Measurements from ENCODE around the gene GNPTAB. TPM values are rescaled to one million over a fixed set of nuclear protein-coding genes. Genes with fewer than 3 reads are reported as not detected.

The GNPTAB gene
- total RNA-seq, 1 experiment from 2014 or later = 18.0 TPM

- no peak for DNase-seq (ENCODE audit: low read depth)
These were observed 26.4 kb downstream of the GNPTAB start for GRCh38 chr12:101804409-101804808.

- DNase-seq (ENCODE audit: low read depth) = no peak
These were observed 26.8 kb downstream of the GNPTAB start for GRCh38 chr12:101803978-101804377.

- DNase-seq (ENCODE audit: low read depth) = no peak
These were observed 28.3 kb downstream of the GNPTAB start for GRCh38 chr12:101802486-101802885.

- no peak for DNase-seq (ENCODE audit: low read depth)
These were observed 31.0 kb downstream of the GNPTAB start for GRCh38 chr12:101799774-101800173.

- DNase-seq (ENCODE audit: low read depth) = no peak
These were observed 35.0 kb downstream of the GNPTAB start for GRCh38 chr12:101795786-101796185.

GRCh38 chr12:101795013-101795412 lies 35.7 kb downstream of the GNPTAB start:
- no peak for DNase-seq (ENCODE audit: low read depth)

- peak; percentile 32 for DNase-seq (ENCODE audit: low read depth)
These were observed 36.2 kb downstream of the GNPTAB start for GRCh38 chr12:101794574-101794973.

GRCh38 chr12:101793401-101793800 lies 37.4 kb downstream of the GNPTAB start:
- peak; percentile 84 for DNase-seq (ENCODE audit: low read depth)

- DNase-seq (ENCODE audit: low read depth) = peak; percentile 29
These were observed 38.5 kb downstream of the GNPTAB start for GRCh38 chr12:101792046-101792931.

GRCh38 chr12:101789171-101789570 lies 41.6 kb downstream of the GNPTAB start:
- DNase-seq (ENCODE audit: low read depth) = no peak

GRCh38 chr12:101785671-101786070 lies 45.1 kb downstream of the GNPTAB start:
- DNase-seq (ENCODE audit: low read depth) = no peak

- no peak for DNase-seq (ENCODE audit: low read depth)
These were observed 46.4 kb downstream of the GNPTAB start for GRCh38 chr12:101784376-101784775.

- DNase-seq (ENCODE audit: low read depth) = no peak
These were observed 46.9 kb downstream of the GNPTAB start for GRCh38 chr12:101783838-101784237.

- DNase-seq (ENCODE audit: low read depth) = no peak
These were observed 47.6 kb downstream of the GNPTAB start for GRCh38 chr12:101783150-101783549.

GRCh38 chr12:101782273-101782731 lies 48.5 kb downstream of the GNPTAB start:
- DNase-seq (ENCODE audit: low read depth) = peak; percentile 36

- DNase-seq (ENCODE audit: low read depth) = no peak
These were observed 48.9 kb downstream of the GNPTAB start for GRCh38 chr12:101781834-101782233.

GRCh38 chr12:101780599-101780998 lies 50.2 kb downstream of the GNPTAB start:
- DNase-seq (ENCODE audit: low read depth) = no peak

GRCh38 chr12:101779626-101780025 lies 51.1 kb downstream of the GNPTAB start:
- DNase-seq (ENCODE audit: low read depth) = no peak

GRCh38 chr12:101779200-101779599 lies 51.6 kb downstream of the GNPTAB start:
- no peak for DNase-seq (ENCODE audit: low read depth)

GRCh38 chr12:101777978-101778377 lies 52.8 kb downstream of the GNPTAB start:
- no peak for DNase-seq (ENCODE audit: low read depth)

- no peak for DNase-seq (ENCODE audit: low read depth)
These were observed 53.3 kb downstream of the GNPTAB start for GRCh38 chr12:101777485-101777884.

GRCh38 chr12:101775816-101776215 lies 54.9 kb downstream of the GNPTAB start:
- DNase-seq (ENCODE audit: low read depth) = no peak

GRCh38 chr12:101773650-101774162 lies 57.1 kb downstream of the GNPTAB start:
- DNase-seq (ENCODE audit: low read depth) = peak; percentile 66
